CD4-positive, alpha-beta memory T cell (primary cell): ENCODE data around the gene EIF4A3. TPM values are rescaled to one million over a fixed set of nuclear protein-coding genes. Genes with fewer than 3 reads are reported as not detected.

Experiments
- CTCF ChIA-PET: fragments of 350-600 bp; sonication (Branson Sonifier 250); formaldehyde crosslinking; loops from one replicate; lab custom pipeline; 2021; ENCODE audit warnings: inconsistent platforms; ENCODE audit not compliant: partially characterized antibody; lab: Charles Lee
- POLR2A ChIA-PET: fragments of 350-600 bp; sonication (Branson Sonifier 250); formaldehyde crosslinking; loops from one replicate; lab custom pipeline; 2021; ENCODE audit not compliant: partially characterized antibody; lab: Charles Lee
- DNase-seq, 5 donors: peaks; one replicate each; pipeline versions ENCODE4 v3.0.0 to v3.0.0-alpha.2; 2020 to 2022; ENCODE audit warnings: mixed read lengths in 1 of 5
- H3K27ac ChIP-seq: one replicate; pipeline ENCODE4 v1.7.0; 2013; ENCODE audit warnings: low read depth, low read length
- H3K27me3 ChIP-seq: 2 replicates; pipeline ENCODE4 v1.7.0; 2013; ENCODE audit warnings: mild to moderate bottlenecking, low read length, moderate library complexity; ENCODE audit not compliant: insufficient read depth
- H3K36me3 ChIP-seq: 2 replicates; pipeline ENCODE4 v1.7.0; 2013; ENCODE audit warnings: mild to moderate bottlenecking, low read length, moderate library complexity; ENCODE audit not compliant: insufficient read depth
- H3K4me1 ChIP-seq: 2 replicates; pipeline ENCODE4 v1.7.0; 2013; ENCODE audit warnings: mild to moderate bottlenecking, low read length, moderate library complexity; ENCODE audit not compliant: insufficient read depth
- H3K4me3 ChIP-seq, 2 donors: one replicate each; pipeline ENCODE4 v1.7.0; 2013; ENCODE audit warnings: low read length in 2 of 2, mild to moderate bottlenecking in 1 of 2
- H3K9me3 ChIP-seq, 2 donors: one replicate each; pipeline ENCODE4 v1.7.0; 2013; ENCODE audit warnings: low read length in 2 of 2, control low read depth in 1 of 2; ENCODE audit not compliant: control insufficient read depth in 1 of 2
- H3K27ac Mint-ChIP-seq, 7 donors: one replicate each; pipeline ENCODE4 v1.8.0; 2020 to 2021; ENCODE audit warnings: mixed read lengths in 7 of 7, mild to moderate bottlenecking in 6 of 7, inconsistent platforms in 3 of 7, moderate library complexity in 3 of 7
- H3K27me3 Mint-ChIP-seq, 2 donors: one replicate each; pipeline ENCODE4 v1.8.0; 2020 to 2021; ENCODE audit warnings: mixed read lengths in 2 of 2
- H3K36me3 Mint-ChIP-seq, 2 donors: one replicate each; pipeline ENCODE4 v1.8.0; 2020 to 2021; ENCODE audit warnings: mixed read lengths in 2 of 2, inconsistent platforms in 1 of 2, mild to moderate bottlenecking in 1 of 2
- H3K4me1 Mint-ChIP-seq, 4 donors: one replicate each; pipeline ENCODE4 v1.8.0; 2020 to 2021; ENCODE audit warnings: mixed read lengths in 4 of 4, mild to moderate bottlenecking in 1 of 4
- H3K4me3 Mint-ChIP-seq, 8 donors: one replicate each; pipeline ENCODE4 v1.8.0; 2020 to 2021; ENCODE audit warnings: mixed read lengths in 8 of 8, mild to moderate bottlenecking in 7 of 8, moderate library complexity in 6 of 8, inconsistent platforms in 3 of 8
- H3K9me3 Mint-ChIP-seq, 8 donors: one replicate each; pipeline ENCODE4 v1.8.0; 2020 to 2021; ENCODE audit warnings: mixed read lengths in 8 of 8, mild to moderate bottlenecking in 5 of 8, inconsistent platforms in 3 of 8, moderate library complexity in 1 of 8
- intact Hi-C: fragments of 100-400 bp; cut with micrococcal nuclease; formaldehyde crosslinking; loops from one replicate; pipeline ENCODE4 v1.15.1; 2023
- polyA plus RNA-seq, 2 donors: library from polyadenylated mRNA; unstranded; fragments of 300-500 nt; fragmentation: Illumina TruSeq; gene quantifications; one replicate each; pipeline ENCODE4 v1.2.3, GENCODE V29; 2021
- total RNA-seq, 2 experiments: library from RNA; stranded (reverse); gene quantifications; one replicate each; pipeline ENCODE4 v1.2.3, GENCODE V29; 2021

EIF4A3 gene
- total and polyA plus RNA-seq, 4 experiments from 2014 or later, result 54.2 to 105 (median 70.9) TPM

DNA sequence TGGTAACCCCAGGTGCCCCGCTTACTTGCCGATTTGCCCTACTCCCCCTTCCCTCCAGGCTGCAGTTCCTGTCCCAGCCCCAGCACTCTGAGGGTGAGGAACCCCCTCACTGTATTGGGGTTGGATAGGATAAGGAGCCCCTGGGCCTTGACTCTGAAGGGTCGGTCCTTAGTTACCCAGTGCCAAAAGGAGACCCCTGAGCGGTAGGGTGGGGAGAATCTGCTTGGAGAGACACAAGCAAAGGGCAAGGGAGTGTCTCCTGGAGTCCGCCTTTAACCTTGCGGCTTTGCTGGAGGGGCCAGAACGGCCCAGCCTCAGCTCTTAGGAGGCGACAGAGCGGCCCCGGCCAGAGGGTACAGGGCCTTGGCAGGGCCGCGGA, 35.9 kb upstream of the EIF4A3 start:
- Histone ChIP-seq H3K36me3 (no peaks in the 10 kb centered on the region), H3K4me1 (no peaks in the 10 kb centered on the region), H3K9me3 (no peaks in the 10 kb centered on the region), H3K27ac (no peak overlapping the region), H3K27me3 (peaks cover 6% of the 10 kb centered on the region), H3K4me3 (no peak overlapping the region)
- no peak for DNase-seq
- Mint-ChIP-seq H3K27ac (no peak overlapping the region), H3K9me3 (peaks cover 0 to 1% (median 0%) of the 10 kb centered on the region in 8 donors), H3K4me3 (no peak overlapping the region), H3K4me1 (no peaks in the 10 kb centered on the region), H3K36me3 (no peaks in the 10 kb centered on the region), H3K27me3 (peaks cover 0 to 5% of the 10 kb centered on the region in 2 donors)
- intact Hi-C loops, result no loop called here
- ChIA-PET POLR2A (no interaction called here), CTCF (no interaction called here)

DNA sequence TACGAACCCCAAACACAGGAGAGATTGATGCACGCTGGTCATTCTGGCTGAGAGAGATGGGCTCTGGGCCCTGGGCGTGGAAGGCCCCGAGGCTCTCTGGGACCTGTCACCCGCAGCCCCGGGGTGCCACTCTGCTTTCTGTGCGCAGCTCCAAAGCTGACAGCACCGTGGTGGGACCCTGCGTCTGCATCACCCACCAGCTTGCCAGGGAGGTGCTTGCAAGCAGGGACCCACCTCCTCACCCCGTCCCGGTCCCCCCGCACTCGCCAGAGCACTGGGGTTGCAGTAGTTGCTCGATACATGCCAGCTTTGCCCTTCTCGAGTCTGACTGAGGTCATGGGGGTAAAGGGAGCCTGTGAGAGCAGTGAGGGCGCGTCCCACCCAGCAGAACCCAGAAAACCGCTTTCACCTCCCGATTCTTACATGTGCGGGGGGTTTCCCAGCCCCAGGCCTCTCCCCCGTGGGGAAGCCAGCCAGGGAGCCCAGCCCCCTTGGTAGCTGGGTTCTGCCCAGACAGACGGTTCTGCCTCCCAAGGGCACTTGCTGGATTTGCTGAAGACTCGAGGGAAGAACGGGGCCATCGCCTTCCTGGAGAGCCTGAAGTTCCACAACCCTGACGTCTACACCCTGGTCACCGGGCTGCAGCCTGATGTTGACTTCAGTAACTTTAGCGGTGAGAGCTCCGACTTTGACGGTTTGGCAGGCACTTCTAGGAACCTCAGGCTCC, 35.4 kb upstream of the EIF4A3 start:
- peaks cover 0 to 4% of the 10 kb centered on the region in 2 donors for H3K27me3 Mint-ChIP-seq
- Histone ChIP-seq H3K4me1 (no peaks in the 10 kb centered on the region), H3K27me3 (peaks cover 6% of the 10 kb centered on the region), H3K27ac (no peak overlapping the region), H3K36me3 (no peaks in the 10 kb centered on the region), H3K9me3 (no peaks in the 10 kb centered on the region), H3K4me3 (no peak overlapping the region)
- ChIA-PET CTCF (no interaction called here), POLR2A (no interaction called here)
- no peak for DNase-seq
- no peaks in the 10 kb centered on the region for H3K4me1 Mint-ChIP-seq
- H3K36me3 Mint-ChIP-seq, result no peaks in the 10 kb centered on the region
- intact Hi-C loops, result no loop called here
- no peak overlapping the region for H3K27ac Mint-ChIP-seq
- H3K4me3 Mint-ChIP-seq, result no peak overlapping the region
- H3K9me3 Mint-ChIP-seq, result peaks cover 0 to 1% (median 0%) of the 10 kb centered on the region in 8 donors

DNA sequence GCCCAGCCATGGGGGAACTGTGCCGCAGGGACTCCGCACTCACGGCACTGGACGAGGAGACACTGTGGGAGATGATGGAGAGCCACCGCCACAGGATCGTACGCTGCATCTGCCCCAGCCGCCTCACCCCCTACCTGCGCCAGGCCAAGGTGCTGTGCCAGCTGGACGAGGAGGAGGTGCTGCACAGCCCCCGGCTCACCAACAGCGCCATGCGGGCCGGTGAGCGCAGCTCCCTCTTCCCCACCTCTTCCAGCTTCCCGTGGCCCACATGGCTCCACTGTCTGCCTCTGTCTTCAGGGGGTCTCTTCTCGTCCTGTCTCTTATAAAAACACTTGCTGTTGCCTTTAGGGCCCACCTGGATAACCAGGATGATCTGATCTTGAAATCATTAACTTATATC, 34.5 kb upstream of the EIF4A3 start:
- H3K27me3 ChIP-seq, result peaks cover 6% of the 10 kb centered on the region
- ChIA-PET CTCF (no interaction called here), POLR2A (no interaction called here)
- no peak overlapping the region for H3K27ac ChIP-seq
- H3K36me3 ChIP-seq, result no peaks in the 10 kb centered on the region
- Mint-ChIP-seq H3K9me3 (peaks cover 0 to 1% (median 0%) of the 10 kb centered on the region in 8 donors), H3K4me3 (no peak overlapping the region), H3K4me1 (no peaks in the 10 kb centered on the region), H3K36me3 (no peaks in the 10 kb centered on the region), H3K27ac (no peak overlapping the region), H3K27me3 (peaks cover 0 to 4% of the 10 kb centered on the region in 2 donors)
- H3K9me3 ChIP-seq, result no peaks in the 10 kb centered on the region
- no peak overlapping the region for H3K4me3 ChIP-seq
- no peak for DNase-seq
- no peaks in the 10 kb centered on the region for H3K4me1 ChIP-seq
- intact Hi-C loops, result no loop called here

DNA sequence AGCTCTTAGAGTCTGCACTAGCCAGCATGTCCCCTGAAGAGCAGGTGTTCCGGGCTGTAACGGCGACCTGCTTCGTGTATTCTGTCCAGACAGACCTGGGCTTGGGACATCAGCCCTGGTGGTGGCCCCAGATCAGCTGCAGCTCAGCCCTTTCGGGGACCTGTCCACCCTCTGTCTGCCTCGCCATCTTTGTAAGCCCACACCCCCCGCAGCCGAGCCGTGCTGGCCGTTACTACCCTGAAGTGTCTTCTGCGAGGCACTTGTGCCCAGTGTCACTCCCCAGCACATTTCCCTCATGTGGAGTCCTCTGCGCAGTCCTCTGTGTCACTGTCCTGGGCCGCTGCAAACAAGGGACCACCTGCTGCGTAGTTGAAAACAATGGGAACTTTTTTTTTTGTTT, 33.3 kb upstream of the EIF4A3 start:
- Histone ChIP-seq H3K27ac (no peak overlapping the region), H3K9me3 (no peaks in the 10 kb centered on the region), H3K36me3 (no peaks in the 10 kb centered on the region), H3K4me3 (no peak overlapping the region), H3K27me3 (peaks cover 6% of the 10 kb centered on the region), H3K4me1 (no peaks in the 10 kb centered on the region)
- DNase-seq, result no peak
- no peak overlapping the region for H3K4me3 Mint-ChIP-seq
- peaks cover 3 to 6% of the 10 kb centered on the region in 2 donors for H3K27me3 Mint-ChIP-seq
- no peaks in the 10 kb centered on the region for H3K36me3 Mint-ChIP-seq
- ChIA-PET CTCF (no interaction called here), POLR2A (no interaction called here)
- no peaks in the 10 kb centered on the region for H3K9me3 Mint-ChIP-seq
- intact Hi-C loops, result no loop called here
- H3K27ac Mint-ChIP-seq, result no peak overlapping the region
- no peaks in the 10 kb centered on the region for H3K4me1 Mint-ChIP-seq

DNA sequence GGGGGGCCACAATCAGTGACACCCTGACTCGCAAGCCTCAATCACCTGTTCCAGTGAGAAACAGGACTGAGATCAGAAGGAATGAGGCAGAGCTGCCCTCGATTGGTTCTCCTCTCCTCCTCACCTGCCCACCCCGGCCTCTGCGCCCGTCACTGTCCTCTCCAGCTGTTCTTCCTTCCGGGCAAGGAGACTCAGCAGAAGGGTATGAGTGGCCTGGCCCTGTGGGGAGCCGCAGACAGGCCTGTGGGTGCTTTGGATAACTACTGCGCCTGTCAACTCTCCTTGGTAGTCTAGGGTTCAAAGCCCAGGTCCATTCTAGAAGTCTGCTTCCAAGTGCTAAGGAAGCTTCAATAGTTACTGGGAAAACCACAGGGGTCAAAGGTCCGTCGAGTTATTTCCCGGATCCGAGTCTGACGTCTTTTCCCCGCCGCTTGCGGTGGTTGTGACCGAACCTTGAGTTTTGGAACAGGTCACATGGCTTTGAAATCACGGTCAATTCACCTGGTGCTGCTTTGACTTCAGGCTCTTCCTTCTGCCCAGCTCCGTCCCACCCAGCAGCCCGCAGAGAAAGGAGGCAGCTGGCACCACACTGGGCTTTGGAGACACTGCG, 31.2 kb upstream of the EIF4A3 start:
- Mint-ChIP-seq H3K9me3 (no peaks in the 10 kb centered on the region), H3K27ac (no peak overlapping the region), H3K27me3 (peaks cover 3 to 6% of the 10 kb centered on the region in 2 donors), H3K36me3 (no peaks in the 10 kb centered on the region), H3K4me3 (no peak overlapping the region), H3K4me1 (no peaks in the 10 kb centered on the region)
- Histone ChIP-seq H3K4me3 (no peak overlapping the region), H3K4me1 (no peaks in the 10 kb centered on the region), H3K9me3 (no peaks in the 10 kb centered on the region), H3K27ac (no peak overlapping the region), H3K27me3 (peaks cover 6% of the 10 kb centered on the region), H3K36me3 (no peaks in the 10 kb centered on the region)
- ChIA-PET POLR2A (no interaction called here), CTCF (no interaction called here)
- intact Hi-C loops, result no loop called here
- DNase-seq, result no peak

DNA sequence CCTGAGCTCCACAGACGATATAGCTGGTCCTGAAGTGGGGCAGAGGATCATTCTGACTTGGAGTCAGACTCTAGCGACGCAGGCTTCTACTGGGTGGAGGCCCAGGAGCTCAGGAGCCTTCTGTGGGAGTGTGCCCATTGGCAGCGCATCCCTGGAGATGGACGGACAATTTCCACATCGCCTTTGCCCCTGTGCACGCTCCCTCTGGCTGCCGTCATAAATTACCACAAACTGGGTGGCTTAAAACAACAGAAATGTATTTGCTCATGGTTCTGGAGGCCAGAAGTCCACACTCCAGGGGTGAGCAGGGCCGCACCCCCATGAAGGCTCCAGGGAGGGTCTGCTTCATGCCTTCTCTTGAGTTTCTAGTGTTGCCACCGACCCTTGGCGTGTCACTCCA, 29.8 kb upstream of the EIF4A3 start:
- intact Hi-C loops, result no loop called here
- Mint-ChIP-seq H3K27ac (no peak overlapping the region), H3K4me3 (no peak overlapping the region), H3K27me3 (peaks cover 3 to 6% of the 10 kb centered on the region in 2 donors), H3K9me3 (no peaks in the 10 kb centered on the region), H3K4me1 (no peaks in the 10 kb centered on the region), H3K36me3 (no peaks in the 10 kb centered on the region)
- no peaks in the 10 kb centered on the region for H3K4me1 ChIP-seq
- DNase-seq, result no peak
- H3K27ac ChIP-seq, result no peak overlapping the region
- no peaks in the 10 kb centered on the region for H3K9me3 ChIP-seq
- H3K4me3 ChIP-seq, result no peak overlapping the region
- peaks cover 6% of the 10 kb centered on the region for H3K27me3 ChIP-seq
- POLR2A ChIA-PET, result no interaction called here
- CTCF ChIA-PET, result no interaction called here
- no peaks in the 10 kb centered on the region for H3K36me3 ChIP-seq

DNA sequence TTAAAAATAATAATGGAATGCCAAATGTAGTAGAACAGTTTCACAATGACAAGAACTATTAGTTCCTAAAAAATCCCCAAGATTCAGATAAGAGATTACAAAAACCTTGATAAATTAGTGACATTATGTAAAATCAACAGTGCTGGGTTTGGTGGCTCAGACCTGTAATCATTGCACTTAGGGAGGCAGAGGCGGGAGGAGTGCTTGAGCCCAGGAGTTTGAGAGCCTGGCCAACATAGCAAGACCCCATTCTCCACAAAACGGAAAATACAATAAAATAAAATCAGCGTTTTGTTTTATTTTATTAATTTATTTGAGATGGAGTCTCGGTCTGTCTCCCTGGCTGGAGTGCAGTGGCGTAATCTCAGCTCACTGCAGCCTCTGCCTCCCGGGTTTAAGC, 27.0 kb upstream of the EIF4A3 start:
- no peaks in the 10 kb centered on the region for H3K36me3 ChIP-seq
- intact Hi-C loops, result no loop called here
- H3K27ac ChIP-seq, result no peak overlapping the region
- Mint-ChIP-seq H3K27me3 (peaks cover 5 to 9% of the 10 kb centered on the region in 2 donors), H3K36me3 (no peaks in the 10 kb centered on the region), H3K27ac (no peak overlapping the region), H3K4me3 (no peak overlapping the region), H3K9me3 (no peaks in the 10 kb centered on the region), H3K4me1 (no peaks in the 10 kb centered on the region)
- no peaks in the 10 kb centered on the region for H3K9me3 ChIP-seq
- ChIA-PET CTCF (no interaction called here), POLR2A (no interaction called here)
- no peak for DNase-seq
- no peaks in the 10 kb centered on the region for H3K27me3 ChIP-seq
- no peaks in the 10 kb centered on the region for H3K4me1 ChIP-seq
- H3K4me3 ChIP-seq, result no peak overlapping the region
